HCT116 (cell line): ENCODE measurements around the gene MYCL.

Experiments used
- CBX3 ChIP-seq: IDR thresholded peaks from 2 replicates; pipeline ENCODE4 v1.6.1; 2012; ENCODE audit warnings: low read depth
- CEBPB ChIP-seq: IDR thresholded peaks from 2 replicates; pipeline ENCODE4 v1.6.1; 2012; ENCODE audit warnings: low read depth
- EZH2phosphoT487 ChIP-seq: fragments of 200-600 bp; IDR thresholded peaks from 2 replicates; pipeline ENCODE4 v1.6.1; 2018; ENCODE audit warnings: antibody characterized with exemption, borderline replicate concordance
- POLR2A ChIP-seq: IDR thresholded peaks from 2 replicates; pipeline ENCODE4 v1.7.0; 2011; ENCODE audit warnings: borderline replicate concordance; ENCODE audit not compliant: insufficient read depth, insufficient read length; ENCODE audit errors: extremely low read depth
- POLR2AphosphoS5 ChIP-seq: IDR thresholded peaks from 2 replicates; pipeline ENCODE4 v1.6.1; 2011; ENCODE audit warnings: mild to moderate bottlenecking, low read depth, low read length, moderate library complexity
- ZNF274 ChIP-seq: fragments of 200-500 bp; sonication (Bioruptor generic); IDR thresholded peaks from 2 replicates; pipeline ENCODE4 v1.6.1; 2014; ENCODE audit warnings: mild to moderate bottlenecking, low read depth, low read length, inconsistent platforms
- TF ChIP-seq, protein P1 (sequence below), 3 experiments: fragments of 200-600 bp in 1 of 3; sonication (generic) in 1 of 3; IDR thresholded peaks in 2 of 3; conservative IDR thresholded peaks in 1 of 3; 2 replicates each; pipeline ENCODE4 v1.5.1; 2012 to 2017; ENCODE audit warnings: low read depth in 2 of 3, low read length in 2 of 3, antibody characterized with exemption in 1 of 3, borderline replicate concordance in 1 of 3, control low read depth in 1 of 3, mild to moderate bottlenecking in 1 of 3, mixed read lengths in 1 of 3, mixed run types in 1 of 3, moderate library complexity in 1 of 3; ENCODE audit not compliant: insufficient read depth in 1 of 3
- TF ChIP-seq, protein P2 (sequence below): IDR thresholded peaks from 2 replicates; pipeline ENCODE4 v1.6.1; 2011; ENCODE audit warnings: mild to moderate bottlenecking, low read length, moderate library complexity; ENCODE audit not compliant: insufficient replicate concordance; ENCODE audit errors: extremely low read depth

DNA sequence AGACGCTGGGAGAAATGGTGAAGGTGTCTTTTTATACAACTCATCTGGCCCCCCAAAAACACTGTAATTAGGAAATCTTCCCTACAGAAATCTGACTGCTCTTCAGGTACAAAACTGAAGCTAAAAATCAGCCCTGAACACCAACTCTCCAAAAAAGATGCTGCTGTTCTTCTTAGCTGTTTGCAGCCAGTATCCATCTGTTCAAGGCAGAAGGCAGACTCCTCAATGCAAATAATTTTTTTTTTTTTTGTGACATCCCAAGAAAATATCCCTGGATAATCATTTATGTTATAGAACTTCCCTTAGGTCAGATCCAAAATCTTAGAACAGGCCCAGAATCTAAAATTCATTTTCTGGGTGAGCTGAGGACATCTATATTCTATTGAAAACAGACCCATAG lies 54.9 kb downstream of the MYCL start:
- no peak for TF ChIP-seq CBX3
- no peak for TF ChIP-seq POLR2AphosphoS5
- TF ChIP-seq, protein P1, sequence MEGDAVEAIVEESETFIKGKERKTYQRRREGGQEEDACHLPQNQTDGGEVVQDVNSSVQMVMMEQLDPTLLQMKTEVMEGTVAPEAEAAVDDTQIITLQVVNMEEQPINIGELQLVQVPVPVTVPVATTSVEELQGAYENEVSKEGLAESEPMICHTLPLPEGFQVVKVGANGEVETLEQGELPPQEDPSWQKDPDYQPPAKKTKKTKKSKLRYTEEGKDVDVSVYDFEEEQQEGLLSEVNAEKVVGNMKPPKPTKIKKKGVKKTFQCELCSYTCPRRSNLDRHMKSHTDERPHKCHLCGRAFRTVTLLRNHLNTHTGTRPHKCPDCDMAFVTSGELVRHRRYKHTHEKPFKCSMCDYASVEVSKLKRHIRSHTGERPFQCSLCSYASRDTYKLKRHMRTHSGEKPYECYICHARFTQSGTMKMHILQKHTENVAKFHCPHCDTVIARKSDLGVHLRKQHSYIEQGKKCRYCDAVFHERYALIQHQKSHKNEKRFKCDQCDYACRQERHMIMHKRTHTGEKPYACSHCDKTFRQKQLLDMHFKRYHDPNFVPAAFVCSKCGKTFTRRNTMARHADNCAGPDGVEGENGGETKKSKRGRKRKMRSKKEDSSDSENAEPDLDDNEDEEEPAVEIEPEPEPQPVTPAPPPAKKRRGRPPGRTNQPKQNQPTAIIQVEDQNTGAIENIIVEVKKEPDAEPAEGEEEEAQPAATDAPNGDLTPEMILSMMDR (IDR thresholded peaks at IDR 0.05 in 2 of 3, conservative IDR thresholded peaks at IDR 0.05 in 1 of 3; ENCODE audit: borderline replicate concordance in 1 of 3, insufficient read depth in 1 of 3, low read depth in 2 of 3, low read length in 2 of 3), result no peak
- TF ChIP-seq POLR2A, result no peak
- TF ChIP-seq CEBPB, result no peak
- no peak for TF ChIP-seq EZH2phosphoT487
- no peak for TF ChIP-seq ZNF274
- TF ChIP-seq, protein P2, sequence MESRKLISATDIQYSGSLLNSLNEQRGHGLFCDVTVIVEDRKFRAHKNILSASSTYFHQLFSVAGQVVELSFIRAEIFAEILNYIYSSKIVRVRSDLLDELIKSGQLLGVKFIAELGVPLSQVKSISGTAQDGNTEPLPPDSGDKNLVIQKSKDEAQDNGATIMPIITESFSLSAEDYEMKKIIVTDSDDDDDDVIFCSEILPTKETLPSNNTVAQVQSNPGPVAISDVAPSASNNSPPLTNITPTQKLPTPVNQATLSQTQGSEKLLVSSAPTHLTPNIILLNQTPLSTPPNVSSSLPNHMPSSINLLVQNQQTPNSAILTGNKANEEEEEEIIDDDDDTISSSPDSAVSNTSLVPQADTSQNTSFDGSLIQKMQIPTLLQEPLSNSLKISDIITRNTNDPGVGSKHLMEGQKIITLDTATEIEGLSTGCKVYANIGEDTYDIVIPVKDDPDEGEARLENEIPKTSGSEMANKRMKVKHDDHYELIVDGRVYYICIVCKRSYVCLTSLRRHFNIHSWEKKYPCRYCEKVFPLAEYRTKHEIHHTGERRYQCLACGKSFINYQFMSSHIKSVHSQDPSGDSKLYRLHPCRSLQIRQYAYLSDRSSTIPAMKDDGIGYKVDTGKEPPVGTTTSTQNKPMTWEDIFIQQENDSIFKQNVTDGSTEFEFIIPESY, result no peak
